ENCODE results near the gene CTNNA3. TPM values are rescaled to one million over a fixed set of nuclear protein-coding genes. Genes with fewer than 3 reads are reported as not detected.

CTNNA3 gene
- total RNA-seq, 1 donor, result not detected

DNA sequence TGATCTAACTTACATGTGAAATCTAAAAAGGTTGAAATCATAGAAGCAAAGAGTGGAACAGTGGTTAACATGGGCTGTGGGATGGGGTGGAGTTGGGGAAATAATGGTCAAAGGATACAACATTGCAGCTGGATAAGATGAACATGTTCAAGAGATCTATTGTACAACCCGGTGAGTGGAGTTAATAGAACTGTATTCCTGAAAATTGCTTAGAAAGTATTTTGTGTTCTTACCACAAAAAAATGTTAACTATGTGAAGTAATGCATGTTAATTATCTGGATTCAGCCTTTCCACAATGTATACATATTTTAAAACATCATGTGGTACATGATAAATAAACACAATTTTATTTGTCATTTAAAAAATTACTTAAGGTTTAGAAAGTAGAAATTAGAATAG lies 1041.1 kb downstream of the CTNNA3 start:
- no peak for DNase-seq (ENCODE audit: insufficient read length, low spot score, missing footprints)
- Histone ChIP-seq H4K20me1 (ENCODE audit: insufficient read depth, low read length) (no peaks in the 10 kb centered on the region), H2AFZ (ENCODE audit: low read length) (no peak overlapping the region), H3K27ac (ENCODE audit: low read depth, low read length) (no peak overlapping the region), H3K4me2 (ENCODE audit: insufficient read depth, low read length) (no peak overlapping the region), H3K27me3 (ENCODE audit: insufficient read depth, low read length) (no peaks in the 10 kb centered on the region), H3K4me1 (ENCODE audit: insufficient read depth, low read length) (no peaks in the 10 kb centered on the region), H3K4me3 (ENCODE audit: insufficient read depth, low read length) (no peak overlapping the region), H3K79me2 (ENCODE audit: insufficient read depth, low read length) (no peaks in the 10 kb centered on the region), H3K36me3 (ENCODE audit: insufficient read depth, low read length) (no peaks in the 10 kb centered on the region), H3K9me3 (ENCODE audit: low read depth, low read length) (no peaks in the 10 kb centered on the region)
- TF ChIP-seq, protein P1, sequence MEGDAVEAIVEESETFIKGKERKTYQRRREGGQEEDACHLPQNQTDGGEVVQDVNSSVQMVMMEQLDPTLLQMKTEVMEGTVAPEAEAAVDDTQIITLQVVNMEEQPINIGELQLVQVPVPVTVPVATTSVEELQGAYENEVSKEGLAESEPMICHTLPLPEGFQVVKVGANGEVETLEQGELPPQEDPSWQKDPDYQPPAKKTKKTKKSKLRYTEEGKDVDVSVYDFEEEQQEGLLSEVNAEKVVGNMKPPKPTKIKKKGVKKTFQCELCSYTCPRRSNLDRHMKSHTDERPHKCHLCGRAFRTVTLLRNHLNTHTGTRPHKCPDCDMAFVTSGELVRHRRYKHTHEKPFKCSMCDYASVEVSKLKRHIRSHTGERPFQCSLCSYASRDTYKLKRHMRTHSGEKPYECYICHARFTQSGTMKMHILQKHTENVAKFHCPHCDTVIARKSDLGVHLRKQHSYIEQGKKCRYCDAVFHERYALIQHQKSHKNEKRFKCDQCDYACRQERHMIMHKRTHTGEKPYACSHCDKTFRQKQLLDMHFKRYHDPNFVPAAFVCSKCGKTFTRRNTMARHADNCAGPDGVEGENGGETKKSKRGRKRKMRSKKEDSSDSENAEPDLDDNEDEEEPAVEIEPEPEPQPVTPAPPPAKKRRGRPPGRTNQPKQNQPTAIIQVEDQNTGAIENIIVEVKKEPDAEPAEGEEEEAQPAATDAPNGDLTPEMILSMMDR (IDR thresholded peaks at IDR 0.05; ENCODE audit: extremely low read depth, low read depth, low read length), result no peak

DNA sequence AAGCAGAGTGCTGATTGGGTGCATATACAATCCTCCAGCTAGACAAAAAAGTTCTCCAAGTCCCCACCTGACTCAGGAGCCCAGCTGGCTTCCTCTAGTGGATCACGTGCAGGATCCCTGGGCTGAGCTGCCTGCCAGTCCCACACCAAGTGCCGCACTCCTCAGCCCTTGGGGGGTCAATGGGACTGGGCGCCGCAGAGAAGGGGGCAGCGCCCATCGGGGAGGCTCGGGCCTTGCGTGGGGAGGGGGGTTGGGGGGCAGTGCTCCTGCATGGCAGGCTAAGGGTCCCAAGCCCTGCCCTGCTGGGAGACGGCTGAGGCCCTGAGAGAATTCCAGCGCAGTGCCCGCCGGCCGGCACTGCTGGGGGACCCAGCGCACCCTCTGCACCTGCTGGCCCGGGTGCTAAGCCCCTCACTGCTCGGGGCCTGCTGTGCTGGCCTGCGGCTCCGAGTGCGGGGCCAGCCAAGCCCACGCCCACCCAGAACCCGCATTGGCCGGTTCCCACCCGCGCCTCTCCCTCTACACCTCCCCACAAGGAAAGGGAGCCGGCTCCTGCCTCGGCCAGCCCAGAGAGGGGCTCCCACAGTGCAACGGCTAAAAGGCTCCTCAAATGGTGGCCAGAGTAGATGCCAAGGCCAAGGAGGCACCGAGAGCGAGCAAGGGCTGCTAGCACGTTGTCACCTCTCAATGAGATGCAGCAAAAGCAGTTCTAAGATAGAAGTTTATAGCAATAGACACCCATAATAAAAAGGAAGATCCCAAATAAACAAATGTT lies 1044.5 kb downstream of the CTNNA3 start:
- H2AFZ ChIP-seq (ENCODE audit: low read length), result no peak overlapping the region
- no peaks in the 10 kb centered on the region for H3K79me2 ChIP-seq (ENCODE audit: insufficient read depth, low read length)
- H3K27me3 ChIP-seq (ENCODE audit: insufficient read depth, low read length), result no peaks in the 10 kb centered on the region
- H3K4me1 ChIP-seq (ENCODE audit: insufficient read depth, low read length), result no peaks in the 10 kb centered on the region
- no peak overlapping the region for H3K4me2 ChIP-seq (ENCODE audit: insufficient read depth, low read length)
- H3K36me3 ChIP-seq (ENCODE audit: insufficient read depth, low read length), result no peaks in the 10 kb centered on the region
- H4K20me1 ChIP-seq (ENCODE audit: insufficient read depth, low read length), result no peaks in the 10 kb centered on the region
- no peak overlapping the region for H3K27ac ChIP-seq (ENCODE audit: low read depth, low read length)
- no peak overlapping the region for H3K4me3 ChIP-seq (ENCODE audit: insufficient read depth, low read length)
- TF ChIP-seq, protein P1 (IDR thresholded peaks at IDR 0.05; ENCODE audit: extremely low read depth, low read depth, low read length), result no peak
- H3K9me3 ChIP-seq (ENCODE audit: low read depth, low read length), result no peaks in the 10 kb centered on the region
- DNase-seq (ENCODE audit: insufficient read length, low spot score, missing footprints), result no peak

DNA sequence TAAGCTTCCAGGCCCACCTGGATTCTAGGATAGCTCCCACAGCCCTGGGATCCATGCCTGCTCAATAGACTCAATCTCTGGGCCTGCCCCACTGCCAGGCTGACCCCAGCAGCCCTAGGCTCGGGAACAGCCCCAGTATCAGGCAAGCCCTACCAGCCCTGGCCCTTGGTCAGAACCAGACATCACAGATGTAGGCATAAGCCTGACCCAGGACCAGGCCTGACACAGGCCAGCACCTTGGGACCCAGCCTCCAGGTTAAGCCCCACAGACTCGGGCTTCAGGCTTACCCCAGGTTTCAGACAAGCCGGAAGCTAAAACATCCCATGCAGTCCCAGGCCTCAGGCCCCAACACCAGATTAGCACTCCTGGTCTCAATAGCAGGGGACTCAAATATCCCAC lies 1046.4 kb downstream of the CTNNA3 start:
- Histone ChIP-seq H2AFZ (ENCODE audit: low read length) (no peak overlapping the region), H3K79me2 (ENCODE audit: insufficient read depth, low read length) (no peaks in the 10 kb centered on the region), H3K4me2 (ENCODE audit: insufficient read depth, low read length) (no peak overlapping the region), H3K36me3 (ENCODE audit: insufficient read depth, low read length) (no peaks in the 10 kb centered on the region), H3K9me3 (ENCODE audit: low read depth, low read length) (no peaks in the 10 kb centered on the region), H3K27ac (ENCODE audit: low read depth, low read length) (no peak overlapping the region), H3K4me3 (ENCODE audit: insufficient read depth, low read length) (no peak overlapping the region), H3K4me1 (ENCODE audit: insufficient read depth, low read length) (no peaks in the 10 kb centered on the region), H3K27me3 (ENCODE audit: insufficient read depth, low read length) (no peaks in the 10 kb centered on the region), H4K20me1 (ENCODE audit: insufficient read depth, low read length) (no peaks in the 10 kb centered on the region)
- TF ChIP-seq, protein P1 (IDR thresholded peaks at IDR 0.05; ENCODE audit: extremely low read depth, low read depth, low read length), result no peak
- no peak for DNase-seq (ENCODE audit: insufficient read length, low spot score, missing footprints)

DNA sequence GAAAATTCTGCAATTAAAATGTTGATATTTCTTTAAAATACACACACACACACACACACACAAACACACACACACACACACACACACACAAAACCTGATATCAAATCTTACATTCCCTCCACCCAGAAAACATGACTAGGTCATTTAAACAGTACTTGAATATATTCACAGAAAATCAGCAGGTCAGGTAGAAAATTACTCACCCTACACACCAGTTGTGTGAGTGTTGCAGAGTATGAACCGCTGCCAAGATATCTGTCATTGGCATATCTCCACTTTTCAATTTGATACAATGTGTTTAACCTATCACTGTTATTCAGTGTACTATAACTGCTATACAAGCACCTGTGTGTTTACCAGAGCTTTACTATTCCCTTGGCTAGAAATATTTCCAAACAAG lies 1053.8 kb downstream of the CTNNA3 start:
- Histone ChIP-seq H3K4me3 (ENCODE audit: insufficient read depth, low read length) (no peak overlapping the region), H3K9me3 (ENCODE audit: low read depth, low read length) (no peaks in the 10 kb centered on the region), H3K27ac (ENCODE audit: low read depth, low read length) (no peak overlapping the region), H2AFZ (ENCODE audit: low read length) (no peak overlapping the region), H3K4me2 (ENCODE audit: insufficient read depth, low read length) (no peak overlapping the region), H4K20me1 (ENCODE audit: insufficient read depth, low read length) (no peaks in the 10 kb centered on the region), H3K36me3 (ENCODE audit: insufficient read depth, low read length) (no peaks in the 10 kb centered on the region), H3K79me2 (ENCODE audit: insufficient read depth, low read length) (no peaks in the 10 kb centered on the region), H3K27me3 (ENCODE audit: insufficient read depth, low read length) (no peaks in the 10 kb centered on the region), H3K4me1 (ENCODE audit: insufficient read depth, low read length) (no peaks in the 10 kb centered on the region)
- TF ChIP-seq, protein P1 (IDR thresholded peaks at IDR 0.05; ENCODE audit: extremely low read depth, low read depth, low read length), result no peak
- DNase-seq (ENCODE audit: insufficient read length, low spot score, missing footprints), result no peak

All from osteoblast (primary cell).